B cell (primary cell): ENCODE data around the gene MCM5.

Experiments
- EZH2 ChIP-seq: IDR thresholded peaks from 2 replicates; pipeline ENCODE4 v1.6.1; 2012; ENCODE audit warnings: borderline replicate concordance, low read depth, mild to moderate bottlenecking, moderate library complexity, low read length; ENCODE audit not compliant: insufficient read depth, poor library complexity, severe bottlenecking
- TF ChIP-seq, protein P1 (sequence below): fragments of 200-600 bp; IDR thresholded peaks from one replicate; pipeline ENCODE4 v1.8.0; 2022; ENCODE audit warnings: antibody characterized with exemption, mild to moderate bottlenecking

DNA sequence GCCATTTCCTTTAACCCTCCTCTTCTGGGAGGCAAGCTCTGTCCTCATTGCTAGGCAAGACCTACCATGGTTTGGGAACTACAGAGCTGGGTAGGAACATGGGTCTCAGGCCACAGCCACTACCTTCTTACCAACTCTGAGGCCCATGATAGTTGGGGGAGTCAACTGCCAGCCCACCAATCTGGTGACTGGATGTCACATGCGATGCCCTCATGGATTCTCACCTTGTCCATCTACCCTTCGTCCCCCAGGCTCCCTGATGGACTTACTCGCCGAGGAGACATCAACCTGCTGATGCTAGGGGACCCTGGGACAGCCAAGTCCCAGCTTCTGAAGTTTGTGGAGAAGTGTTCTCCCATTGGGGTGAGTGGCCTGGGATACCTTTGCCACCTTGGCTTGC is 13.7 kb downstream of the MCM5 start:
- TF ChIP-seq, protein P1, sequence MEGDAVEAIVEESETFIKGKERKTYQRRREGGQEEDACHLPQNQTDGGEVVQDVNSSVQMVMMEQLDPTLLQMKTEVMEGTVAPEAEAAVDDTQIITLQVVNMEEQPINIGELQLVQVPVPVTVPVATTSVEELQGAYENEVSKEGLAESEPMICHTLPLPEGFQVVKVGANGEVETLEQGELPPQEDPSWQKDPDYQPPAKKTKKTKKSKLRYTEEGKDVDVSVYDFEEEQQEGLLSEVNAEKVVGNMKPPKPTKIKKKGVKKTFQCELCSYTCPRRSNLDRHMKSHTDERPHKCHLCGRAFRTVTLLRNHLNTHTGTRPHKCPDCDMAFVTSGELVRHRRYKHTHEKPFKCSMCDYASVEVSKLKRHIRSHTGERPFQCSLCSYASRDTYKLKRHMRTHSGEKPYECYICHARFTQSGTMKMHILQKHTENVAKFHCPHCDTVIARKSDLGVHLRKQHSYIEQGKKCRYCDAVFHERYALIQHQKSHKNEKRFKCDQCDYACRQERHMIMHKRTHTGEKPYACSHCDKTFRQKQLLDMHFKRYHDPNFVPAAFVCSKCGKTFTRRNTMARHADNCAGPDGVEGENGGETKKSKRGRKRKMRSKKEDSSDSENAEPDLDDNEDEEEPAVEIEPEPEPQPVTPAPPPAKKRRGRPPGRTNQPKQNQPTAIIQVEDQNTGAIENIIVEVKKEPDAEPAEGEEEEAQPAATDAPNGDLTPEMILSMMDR = no peak
- no peak for TF ChIP-seq EZH2
